MM.1S (cell line): Measurements from ENCODE around the gene DKC1.

Source experiments
- DNase-seq: peaks from one replicate; pipeline ENCODE4 v3.0.0-alpha.2; 2015
- H2AFZ ChIP-seq: fragments of 300-600 bp; sonication (generic); 2 replicates; pipeline ENCODE4 v1.6.0; 2016; ENCODE audit warnings: antibody characterized with exemption, low read length
- H3F3A ChIP-seq: fragments of 300-600 bp; sonication (generic); 2 replicates; pipeline ENCODE4 v1.6.1; 2016; ENCODE audit warnings: mild to moderate bottlenecking, antibody characterized with exemption, low read length, moderate library complexity, mixed read lengths; ENCODE audit not compliant: insufficient read depth
- H3K27ac ChIP-seq: fragments of 300-600 bp; sonication (generic); 2 replicates; pipeline ENCODE4 v1.5.1; 2016; ENCODE audit warnings: mild to moderate bottlenecking, low read length
- H3K27me3 ChIP-seq: fragments of 300-600 bp; sonication (generic); replicated peaks from 2 replicates; pipeline ENCODE4 v1.6.0; 2016; ENCODE audit warnings: low read length; ENCODE audit not compliant: insufficient read depth
- H3K36me3 ChIP-seq: fragments of 300-600 bp; sonication (generic); replicated peaks from 2 replicates; pipeline ENCODE4 v1.6.1; 2016; ENCODE audit warnings: mild to moderate bottlenecking, low read length, mixed read lengths; ENCODE audit not compliant: insufficient read depth
- H3K4me1 ChIP-seq: fragments of 300-600 bp; sonication (generic); 2 replicates; pipeline ENCODE4 v1.6.1; 2016; ENCODE audit warnings: low read length, mixed read lengths
- H3K4me2 ChIP-seq: fragments of 300-600 bp; sonication (generic); 2 replicates; pipeline ENCODE4 v1.6.0; 2016; ENCODE audit warnings: low read depth, low read length
- H3K4me3 ChIP-seq: fragments of 300-600 bp; sonication (generic); 2 replicates; pipeline ENCODE4 v1.5.1; 2016; ENCODE audit warnings: low read length, mixed read lengths
- H3K79me2 ChIP-seq: fragments of 300-600 bp; sonication (generic); 2 replicates; pipeline ENCODE4 v1.6.1; 2016; ENCODE audit warnings: mixed run types, low read length, mixed read lengths
- H3K9ac ChIP-seq: fragments of 300-600 bp; sonication (generic); 2 replicates; pipeline ENCODE4 v1.6.1; 2016; ENCODE audit warnings: low read length, mixed read lengths
- H3K9me2 ChIP-seq: fragments of 300-600 bp; sonication (generic); replicated peaks from 2 replicates; pipeline ENCODE4 v1.6.1; 2016; ENCODE audit warnings: mild to moderate bottlenecking, low read length, mixed read lengths; ENCODE audit not compliant: insufficient read depth
- H3K9me3 ChIP-seq: fragments of 300-600 bp; sonication (generic); replicated peaks from 2 replicates; pipeline ENCODE4 v1.6.1; 2016; ENCODE audit warnings: mild to moderate bottlenecking, low read length, mixed read lengths; ENCODE audit not compliant: insufficient read depth
- H4K20me1 ChIP-seq: fragments of 300-600 bp; sonication (generic); 2 replicates; pipeline ENCODE4 v1.6.1; 2016; ENCODE audit warnings: mild to moderate bottlenecking, low read length, moderate library complexity, mixed read lengths; ENCODE audit not compliant: insufficient read depth
- EZH2 ChIP-seq: fragments of 300-600 bp; sonication (generic); optimal IDR thresholded peaks from 2 replicates; pipeline ENCODE3; 2017; ENCODE audit warnings: low read depth, mild to moderate bottlenecking, antibody characterized with exemption, low read length, mixed read lengths
- EZH2phosphoT487 ChIP-seq: fragments of 300-600 bp; sonication (generic); IDR thresholded peaks from 2 replicates; pipeline ENCODE4 v1.6.1; 2018; ENCODE audit warnings: antibody characterized with exemption, low read length
- TF ChIP-seq, protein P1 (sequence below): fragments of 300-600 bp; sonication (generic); IDR thresholded peaks from 2 replicates; pipeline ENCODE4 v1.5.1; 2016; ENCODE audit warnings: antibody characterized with exemption, low read length, mixed read lengths

The DKC1 gene

DNA sequence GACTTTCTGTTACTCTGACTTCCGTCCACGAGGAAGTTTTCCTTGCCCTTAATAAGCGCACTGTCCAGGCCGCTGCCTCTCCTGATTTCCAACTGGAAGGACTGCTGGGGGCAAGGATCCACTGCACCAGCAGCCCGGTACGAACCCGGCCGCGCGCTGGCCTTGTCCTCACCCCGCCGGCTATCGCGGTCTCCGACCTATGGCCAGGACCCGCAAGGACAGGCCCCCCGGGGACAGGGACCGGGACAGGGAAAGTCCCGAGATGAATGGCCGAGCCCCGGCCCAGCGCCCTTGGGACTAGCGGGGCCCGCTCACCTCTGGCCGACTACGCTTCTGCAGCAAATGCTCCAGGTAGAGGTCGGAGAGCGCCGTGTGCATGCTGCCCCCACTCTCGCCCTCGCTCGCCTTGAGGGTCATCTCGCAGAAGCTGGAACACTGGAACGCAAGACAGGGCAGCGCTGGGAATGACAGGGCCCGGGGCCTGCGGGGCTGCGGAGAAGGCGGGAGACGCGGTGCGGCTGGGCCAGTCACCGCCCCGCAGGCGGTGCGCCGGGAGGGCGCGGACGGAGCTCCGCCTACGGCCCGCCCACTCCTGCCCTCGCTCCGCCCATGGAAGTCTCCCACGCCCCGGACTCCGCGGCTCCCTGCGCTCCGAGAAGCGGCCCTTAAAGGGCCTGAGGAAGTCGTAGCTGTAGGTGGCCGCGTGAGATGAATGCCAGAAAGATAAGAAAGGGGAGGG, 42.5 kb downstream of the DKC1 start, which contains the start of gene MPP1:
TSS of gene MPP1 (minus strand) at position 529 of the 739 bp plus-strand sequence. CDS start at position 417, 112 bp downstream.
- Histone ChIP-seq H3K9me2 (no peaks in the 10 kb centered on the region), H3K9me3 (no peaks in the 10 kb centered on the region), H3K4me2 (peak within 1 kb of the TSS; percentile 56), H4K20me1 (no peaks in the 10 kb centered on the region), H3K27me3 (no peaks in the 10 kb centered on the region), H3K4me3 (peak within 1 kb of the TSS; percentile 81), H3K9ac (peak within 1 kb of the TSS; percentile 57; the same call in 1 of the 2 replicates), H2AFZ (peak within 1 kb of the TSS; percentile 84), H3K4me1 (peaks cover 7% of the 10 kb centered on the region), H3K79me2 (peaks cover 29% of the 10 kb centered on the region; the same call in 1 of the 2 replicates), H3F3A (peaks cover 2% of the 10 kb centered on the region; the same call in 1 of the 2 replicates), H3K36me3 (no peaks in the 10 kb centered on the region), H3K27ac (no peak within 1 kb of the TSS)
- peak; percentile 66 for DNase-seq
- TF ChIP-seq EZH2phosphoT487 (no peak), EZH2 (no peak)
- TF ChIP-seq, protein P1, sequence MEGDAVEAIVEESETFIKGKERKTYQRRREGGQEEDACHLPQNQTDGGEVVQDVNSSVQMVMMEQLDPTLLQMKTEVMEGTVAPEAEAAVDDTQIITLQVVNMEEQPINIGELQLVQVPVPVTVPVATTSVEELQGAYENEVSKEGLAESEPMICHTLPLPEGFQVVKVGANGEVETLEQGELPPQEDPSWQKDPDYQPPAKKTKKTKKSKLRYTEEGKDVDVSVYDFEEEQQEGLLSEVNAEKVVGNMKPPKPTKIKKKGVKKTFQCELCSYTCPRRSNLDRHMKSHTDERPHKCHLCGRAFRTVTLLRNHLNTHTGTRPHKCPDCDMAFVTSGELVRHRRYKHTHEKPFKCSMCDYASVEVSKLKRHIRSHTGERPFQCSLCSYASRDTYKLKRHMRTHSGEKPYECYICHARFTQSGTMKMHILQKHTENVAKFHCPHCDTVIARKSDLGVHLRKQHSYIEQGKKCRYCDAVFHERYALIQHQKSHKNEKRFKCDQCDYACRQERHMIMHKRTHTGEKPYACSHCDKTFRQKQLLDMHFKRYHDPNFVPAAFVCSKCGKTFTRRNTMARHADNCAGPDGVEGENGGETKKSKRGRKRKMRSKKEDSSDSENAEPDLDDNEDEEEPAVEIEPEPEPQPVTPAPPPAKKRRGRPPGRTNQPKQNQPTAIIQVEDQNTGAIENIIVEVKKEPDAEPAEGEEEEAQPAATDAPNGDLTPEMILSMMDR, result no peak

DNA sequence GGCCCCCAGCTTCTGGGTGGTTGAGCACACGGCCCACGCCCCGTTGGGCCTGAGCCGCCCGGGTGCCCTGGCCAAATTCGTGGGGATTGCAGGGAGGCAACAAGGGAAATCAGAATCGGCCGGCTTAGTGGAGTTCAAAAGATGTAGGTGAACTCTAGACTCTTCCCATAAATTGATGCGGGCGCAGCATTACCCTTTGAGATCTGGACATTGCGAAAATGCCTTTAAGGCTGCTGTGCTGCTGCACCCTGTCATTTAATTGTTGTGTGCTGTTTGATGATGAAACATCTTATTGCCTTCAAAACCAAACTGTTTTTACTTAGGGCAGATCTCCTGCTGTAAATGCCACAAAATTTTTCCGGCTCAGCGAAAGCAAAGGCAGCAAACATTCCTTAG, 43.0 kb downstream of the DKC1 start:
- H3K9ac ChIP-seq, result peak overlapping the region; percentile 35; the same call in 1 of the 2 replicates

DNA sequence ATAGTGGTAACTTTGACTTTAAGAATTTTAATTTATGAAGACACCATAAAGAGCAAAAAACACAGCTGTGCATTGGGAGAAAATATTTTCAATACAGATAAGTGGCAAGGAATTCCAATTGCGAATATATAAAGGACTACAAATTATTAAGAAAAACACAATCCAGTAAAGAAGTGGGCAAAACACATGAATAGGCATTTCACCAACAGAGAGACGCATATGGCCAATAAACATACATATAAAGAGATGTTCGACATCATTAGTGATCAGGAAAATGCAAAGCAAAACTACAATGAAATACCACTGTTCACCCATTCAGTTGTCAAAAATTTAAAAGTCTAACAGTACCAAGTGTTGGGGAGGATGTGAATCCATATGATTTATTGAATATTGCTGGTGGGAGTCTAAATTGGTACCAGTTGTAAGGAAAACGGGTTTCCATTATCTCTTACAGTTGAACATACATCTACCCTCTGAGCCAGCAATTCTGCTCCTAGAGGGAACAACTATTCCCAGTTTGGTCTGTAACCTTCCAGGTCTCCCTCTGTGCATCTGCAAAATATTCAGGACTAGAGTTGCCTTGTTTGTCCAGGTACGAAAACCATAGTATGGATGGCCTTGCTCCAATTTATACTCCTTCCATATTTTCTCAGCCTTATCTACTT, 44.3 kb downstream of the DKC1 start:
- no peaks in the 10 kb centered on the region for H3K27me3 ChIP-seq
- H3F3A ChIP-seq, result peaks cover 5% of the 10 kb centered on the region; the same call in 1 of the 2 replicates
- H2AFZ ChIP-seq, result no peak overlapping the region
- H3K4me1 ChIP-seq, result peaks cover 14% of the 10 kb centered on the region
- no peaks in the 10 kb centered on the region for H3K36me3 ChIP-seq
- H3K9me2 ChIP-seq, result no peaks in the 10 kb centered on the region
- no peak overlapping the region for H3K4me3 ChIP-seq
- no peak for DNase-seq
- no peak overlapping the region for H3K4me2 ChIP-seq
- H3K27ac ChIP-seq, result no peak overlapping the region
- peaks cover 22% of the 10 kb centered on the region; the same call in 1 of the 2 replicates for H3K79me2 ChIP-seq
- H3K9ac ChIP-seq, result no peak overlapping the region
- no peaks in the 10 kb centered on the region for H4K20me1 ChIP-seq
- no peaks in the 10 kb centered on the region for H3K9me3 ChIP-seq
- TF ChIP-seq, protein P1, result no peak
- TF ChIP-seq EZH2, result no peak
- TF ChIP-seq EZH2phosphoT487, result no peak

More for the DNA sequence above, 43.0 kb downstream of the DKC1 start:
- TF ChIP-seq EZH2 (no peak), EZH2phosphoT487 (no peak)
- TF ChIP-seq, protein P1, result no peak
- H3K4me2 ChIP-seq, result peak overlapping the region; percentile 56
- no peaks in the 10 kb centered on the region for H3K9me3 ChIP-seq
- peak overlapping the region; percentile 51 for H2AFZ ChIP-seq
- no peaks in the 10 kb centered on the region for H3K36me3 ChIP-seq
- peaks cover 5% of the 10 kb centered on the region; the same call in 1 of the 2 replicates for H3F3A ChIP-seq
- no peaks in the 10 kb centered on the region for H4K20me1 ChIP-seq
- H3K27me3 ChIP-seq, result no peaks in the 10 kb centered on the region
- no peak for DNase-seq
- H3K4me1 ChIP-seq, result peaks cover 12% of the 10 kb centered on the region
- H3K79me2 ChIP-seq, result peaks cover 29% of the 10 kb centered on the region; the same call in 1 of the 2 replicates
- H3K4me3 ChIP-seq, result peak overlapping the region; percentile 81
- no peaks in the 10 kb centered on the region for H3K9me2 ChIP-seq
- no peak overlapping the region for H3K27ac ChIP-seq
